Cardiac septum (tissue), 1 donor: Measurements from ENCODE around the gene DDR2. TPM values are rescaled to one million over a fixed set of nuclear protein-coding genes. Genes with fewer than 3 reads are reported as not detected.
"Not testable (repeated sequence)": the region's sequence is repeated elsewhere in the genome, so short reads cannot be mapped to it uniquely, and the experiment has no call there.

Experiments
- DNase-seq: peaks from one replicate; pipeline ENCODE4 v3.0.0-alpha.2; 2020; ENCODE audit warnings: low spot score
- intact Hi-C: fragments of 100-400 bp; cut with DNase I; formaldehyde crosslinking; loops from one replicate; pipeline ENCODE4 v1.14.0; 2022
- total RNA-seq: library from RNA; stranded (reverse); fragmentation: NEBNext Ultra II Directional; extraction: Animal tissue kit (Norgen Biotek cat#: 25700); gene quantifications from one replicate; pipeline ENCODE4 v1.2.1, GENCODE V29; 2021
- donor health status: DM: no; HTN: no; CAD: no.

The DDR2 gene
- total RNA-seq, 1 donor from 2014 or later: 20.0 TPM

DNA sequence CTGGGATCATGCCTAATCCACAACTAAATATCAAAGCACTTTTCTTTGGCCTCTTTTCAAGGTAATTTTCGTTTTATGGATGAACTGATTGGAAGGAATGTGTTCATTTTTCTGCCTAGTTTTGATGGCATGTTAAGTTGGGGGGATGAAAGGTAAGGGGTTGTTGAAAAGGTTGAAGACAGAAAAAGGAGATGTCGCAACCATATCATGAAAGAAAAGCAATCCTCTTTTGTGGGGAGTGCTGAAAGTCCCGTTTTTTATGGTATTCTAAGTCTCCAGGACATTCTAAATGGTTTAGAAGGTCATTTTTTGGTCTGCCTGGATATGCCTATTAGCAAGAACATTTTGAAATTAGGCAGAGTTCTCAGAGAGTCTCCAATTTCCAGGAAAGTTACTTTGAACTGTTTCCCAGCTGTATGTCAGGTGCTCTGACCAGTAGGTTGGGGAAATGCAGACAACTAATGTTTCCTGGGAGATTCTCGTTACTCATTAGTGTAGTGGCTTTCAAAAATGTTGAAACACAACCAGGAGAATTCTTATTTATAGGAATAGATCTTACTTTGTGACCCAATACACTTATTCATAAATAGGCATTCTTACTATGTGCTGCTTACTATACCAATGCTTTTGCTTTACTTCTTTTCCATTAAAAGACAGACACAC, 164.5 kb downstream of the DDR2 start:
- DNase-seq, intact Hi-C loops: not testable (repeated sequence)

DNA sequence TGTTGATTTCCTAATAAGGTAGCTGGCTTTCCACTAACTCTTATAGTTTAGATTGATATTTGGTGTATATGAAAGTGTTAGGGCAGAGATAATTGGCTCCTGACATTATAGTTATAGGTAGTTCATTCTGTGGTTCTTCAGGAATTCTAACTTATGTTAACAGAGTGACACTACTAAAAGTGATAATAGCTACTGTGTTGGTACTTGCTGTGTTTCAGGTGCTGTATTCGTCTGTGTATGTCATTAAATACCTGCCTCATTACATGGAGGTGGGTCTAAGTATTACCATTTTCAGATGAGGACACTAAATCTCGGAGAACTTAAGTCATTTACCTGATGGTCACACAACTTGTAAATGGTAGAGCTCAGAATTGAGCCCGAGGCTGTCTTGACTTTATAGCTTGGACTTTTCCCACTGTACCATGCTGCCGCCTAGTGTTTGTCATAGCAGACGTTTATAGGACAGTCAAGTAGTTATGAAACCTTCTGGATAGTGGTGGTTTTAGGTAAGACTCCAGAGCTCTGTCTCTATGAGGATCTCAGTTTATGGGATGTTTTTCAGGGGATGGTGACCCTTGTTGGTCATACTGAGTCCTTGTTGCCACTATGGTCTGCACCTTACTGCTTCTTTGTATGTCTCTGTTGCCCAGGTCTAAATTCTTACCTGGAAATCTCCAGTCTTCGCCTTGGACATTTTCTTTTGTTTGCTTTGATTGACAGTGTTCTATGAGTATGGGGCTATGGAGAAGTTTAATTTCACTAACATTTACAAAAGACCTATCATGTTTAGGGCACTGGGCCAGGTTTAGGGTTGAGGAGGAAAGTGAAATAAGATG, 167.9 kb downstream of the DDR2 start:
- intact Hi-C loops: loop anchor here (2.0 kb wide), 1 partner anchor 187 kb away; no protein-coding TSS in a partner anchor
- DNase-seq: not testable (repeated sequence)

DNA sequence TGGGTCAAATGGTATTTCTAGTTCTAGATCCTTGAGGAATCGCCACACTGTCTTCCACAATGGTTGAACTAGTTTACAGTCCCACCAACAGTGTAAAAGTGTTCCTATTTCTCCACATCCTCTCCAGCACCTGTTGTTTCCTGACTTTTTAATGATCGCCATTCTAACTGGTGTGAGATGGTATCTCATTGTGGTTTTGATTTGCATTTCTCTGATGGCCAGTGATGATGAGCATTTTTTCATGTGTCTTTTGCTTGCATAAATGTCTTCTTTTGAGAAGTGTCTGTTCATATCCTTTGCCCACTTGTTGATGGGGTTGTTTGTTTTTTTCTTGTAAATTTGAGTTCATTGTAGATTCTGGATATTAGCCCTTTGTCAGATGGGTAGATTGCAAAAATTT, 175.2 kb downstream of the DDR2 start:
- intact Hi-C loops, DNase-seq: not testable (repeated sequence)

DNA sequence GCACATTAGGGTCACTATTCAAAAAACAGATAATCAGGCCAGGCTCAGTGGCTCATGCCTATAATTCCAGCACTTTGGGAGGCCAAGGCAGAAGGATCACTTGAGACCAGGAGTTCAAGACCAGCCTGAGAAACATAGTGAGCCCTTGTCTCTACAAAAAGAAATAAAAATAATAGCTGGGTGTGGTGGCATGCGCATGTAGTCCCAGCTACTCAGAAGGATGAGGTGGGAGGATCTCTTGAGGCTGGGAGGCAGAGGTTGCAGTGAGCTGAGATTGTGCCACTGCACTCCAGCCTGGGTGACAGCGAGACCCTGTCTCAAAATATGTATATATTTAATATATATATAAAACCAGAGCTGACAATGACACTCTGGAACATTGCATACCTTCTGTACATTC, 180.1 kb downstream of the DDR2 start:
- intact Hi-C loops, DNase-seq: not testable (repeated sequence)

DNA sequence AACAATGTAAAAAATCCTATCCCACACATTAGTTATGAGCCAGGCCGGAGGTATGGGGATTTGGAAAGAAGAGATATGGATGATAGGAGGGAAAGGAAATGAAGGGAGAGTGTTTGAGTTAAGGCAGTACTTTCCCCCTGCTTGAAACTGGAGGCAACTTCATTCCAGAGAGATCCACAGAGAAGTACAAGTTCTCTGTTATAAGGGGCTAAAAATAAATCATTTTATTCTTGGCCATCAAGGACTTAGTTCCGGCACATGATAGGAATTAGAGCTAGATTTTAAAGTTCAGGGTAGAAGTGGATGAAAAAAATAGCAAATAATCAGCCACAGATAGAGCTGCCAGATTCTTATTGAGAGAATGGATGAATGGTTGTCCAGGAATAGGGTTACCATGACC, 185.9 kb downstream of the DDR2 start:
- DNase-seq, intact Hi-C loops: not testable (repeated sequence)

DNA sequence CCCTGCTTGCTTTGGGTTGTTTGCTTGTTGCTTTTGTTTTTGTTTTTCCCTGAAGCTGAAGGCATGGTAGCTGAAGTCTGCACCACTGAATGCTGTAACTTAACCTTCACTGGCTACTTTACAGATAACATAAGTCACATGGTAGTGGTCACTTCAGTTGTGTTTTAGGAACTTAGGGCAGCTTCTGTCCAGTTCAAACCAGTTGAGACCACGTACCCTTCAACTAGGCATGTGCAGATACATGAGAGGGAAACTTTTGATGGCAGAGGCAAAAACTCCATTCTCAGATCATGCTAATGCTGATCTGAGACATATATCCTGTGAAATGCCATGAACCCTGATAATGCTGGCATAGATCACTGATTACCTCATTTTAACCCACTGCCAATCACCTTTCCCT, 186.4 kb downstream of the DDR2 start:
- DNase-seq, intact Hi-C loops: not testable (repeated sequence)

DNA sequence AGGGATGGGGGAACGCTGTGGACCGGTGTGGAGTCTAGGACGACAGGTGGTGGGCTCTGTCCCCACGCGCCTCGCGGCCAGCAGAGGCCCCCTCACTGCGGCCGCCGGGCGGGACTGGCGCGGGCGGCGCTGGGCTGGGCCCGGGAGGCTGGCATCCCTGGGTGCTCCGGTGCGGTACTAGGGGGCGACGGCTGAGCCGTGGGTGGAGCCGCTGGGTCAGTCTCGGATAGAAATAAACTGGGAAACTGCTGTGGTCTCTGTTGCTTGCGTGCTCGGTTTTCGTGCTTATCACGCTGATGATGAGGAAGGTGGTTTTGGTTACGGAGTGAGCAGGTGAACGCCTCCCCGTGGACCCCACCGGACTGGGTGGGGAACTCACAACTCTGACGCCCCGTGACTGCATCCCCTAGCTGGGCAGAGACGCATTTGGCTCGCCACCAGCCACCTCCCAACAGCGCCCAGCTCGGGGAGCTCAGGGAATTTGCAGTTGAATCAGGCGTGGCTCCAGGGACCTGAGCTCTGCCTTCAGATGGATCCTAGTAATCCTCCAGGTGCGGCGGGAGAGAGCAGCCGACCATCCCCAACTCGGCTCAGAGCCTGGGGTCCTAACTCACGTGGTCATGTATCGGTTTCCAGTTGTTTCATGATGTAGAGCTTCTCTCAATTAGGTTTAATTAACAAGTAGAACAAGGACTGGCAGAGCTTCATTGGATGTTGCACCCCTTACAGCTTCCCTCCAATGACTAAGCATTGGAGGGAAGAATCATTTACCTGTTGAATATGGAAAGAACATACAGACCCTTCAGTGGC, 190.3 kb downstream of the DDR2 start:
- intact Hi-C loops: no loop called here

DNA sequence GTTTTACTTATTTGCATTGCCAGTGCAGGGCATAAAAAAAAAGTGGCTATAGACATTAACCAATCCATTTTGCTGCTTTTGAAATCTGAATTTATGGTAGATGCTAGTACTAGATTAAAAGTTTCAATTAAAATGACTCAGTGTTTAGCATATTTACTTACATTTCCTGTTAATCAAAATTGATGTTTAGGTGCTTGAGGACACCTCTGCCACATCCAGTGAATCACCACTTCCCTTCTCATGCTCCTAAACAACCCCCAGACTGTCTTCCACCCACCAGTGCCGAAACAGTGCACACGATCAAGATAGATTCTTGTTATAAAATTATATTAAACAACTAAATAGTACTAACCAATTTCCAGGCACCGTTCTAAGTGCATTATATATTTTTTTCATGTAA, 191.0 kb downstream of the DDR2 start:
- no peak for DNase-seq
- intact Hi-C loops: no loop called here

More for the DNA sequence above, 190.3 kb downstream of the DDR2 start:
- DNase-seq: no peak

DNA sequence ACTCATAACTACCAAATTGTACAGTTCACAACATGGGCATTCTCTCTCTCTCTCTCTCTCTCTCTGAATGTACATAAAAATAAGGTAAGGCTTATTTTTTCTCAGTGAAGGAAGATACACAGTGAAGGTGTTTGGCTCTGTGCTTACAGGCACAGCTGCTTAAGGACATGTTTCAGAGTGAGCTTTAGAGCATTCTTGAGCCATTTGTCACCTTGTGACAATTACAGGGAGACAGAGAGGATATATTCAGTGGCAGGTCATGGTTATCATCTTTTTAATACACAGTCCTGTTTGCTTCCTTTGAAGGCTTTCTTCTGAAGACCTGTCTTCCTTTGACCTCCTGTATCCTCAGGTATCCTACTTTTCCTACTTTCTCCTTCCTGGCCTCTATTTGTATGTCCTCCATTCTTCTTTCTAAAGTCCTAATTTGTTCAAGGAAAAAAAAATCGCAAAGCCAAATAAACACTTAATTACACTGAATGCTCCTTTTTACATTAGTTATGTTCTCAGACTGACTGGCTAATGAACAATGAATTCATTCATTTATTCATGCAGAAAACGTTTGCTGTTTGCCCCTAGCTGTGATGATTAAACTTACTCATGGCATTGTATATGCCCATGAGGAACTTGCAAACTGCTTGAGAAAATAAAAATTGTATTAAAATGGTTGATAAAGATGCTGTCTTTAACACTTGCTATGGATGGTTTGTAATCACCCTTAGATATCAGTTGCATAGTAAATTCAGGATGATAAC, 191.7 kb downstream of the DDR2 start:
- DNase-seq: no peak
- intact Hi-C loops: no loop called here

DNA sequence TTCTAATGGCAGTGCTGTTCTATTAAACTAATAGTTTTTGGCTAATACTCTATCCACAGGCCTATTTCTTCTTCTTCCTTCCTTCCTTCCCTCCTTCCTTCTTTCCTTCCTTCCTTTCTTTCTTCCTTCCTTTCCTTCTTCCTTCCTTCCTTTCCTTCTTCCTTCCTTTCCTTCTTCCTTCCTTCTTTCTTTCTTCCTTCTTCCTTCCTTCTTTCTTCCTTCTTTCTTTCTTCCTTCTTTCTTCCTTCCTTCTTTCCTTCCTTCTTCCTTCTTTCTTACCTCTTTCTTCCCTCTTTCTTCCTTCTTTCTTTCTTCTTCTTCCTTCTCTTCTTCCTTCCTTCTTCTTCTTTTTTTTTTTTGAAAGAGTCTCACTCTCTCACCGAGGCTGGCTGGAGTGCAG, 197.0 kb downstream of the DDR2 start:
- DNase-seq: no peak
- intact Hi-C loops: no loop called here

DNA sequence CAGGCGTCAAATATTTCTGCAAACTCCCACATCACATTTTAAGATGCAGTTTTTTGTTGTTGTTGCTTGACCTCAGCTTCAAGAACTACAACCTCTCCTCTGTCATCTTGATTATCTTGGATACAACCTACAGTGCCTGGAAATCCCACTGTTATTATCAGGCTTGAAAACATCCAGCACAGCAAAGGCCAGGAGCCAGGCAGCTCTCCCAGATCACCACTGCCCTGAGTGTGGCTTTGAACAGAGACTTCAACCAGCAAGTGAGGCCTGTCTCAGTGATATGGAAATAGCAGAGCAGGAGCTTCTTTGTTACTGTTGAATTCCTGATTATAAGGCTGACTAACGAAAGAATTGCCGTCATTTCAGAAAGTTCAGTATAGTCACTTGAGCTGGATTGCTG, 200.2 kb downstream of the DDR2 start:
- no peak for DNase-seq
- intact Hi-C loops: no loop called here

DNA sequence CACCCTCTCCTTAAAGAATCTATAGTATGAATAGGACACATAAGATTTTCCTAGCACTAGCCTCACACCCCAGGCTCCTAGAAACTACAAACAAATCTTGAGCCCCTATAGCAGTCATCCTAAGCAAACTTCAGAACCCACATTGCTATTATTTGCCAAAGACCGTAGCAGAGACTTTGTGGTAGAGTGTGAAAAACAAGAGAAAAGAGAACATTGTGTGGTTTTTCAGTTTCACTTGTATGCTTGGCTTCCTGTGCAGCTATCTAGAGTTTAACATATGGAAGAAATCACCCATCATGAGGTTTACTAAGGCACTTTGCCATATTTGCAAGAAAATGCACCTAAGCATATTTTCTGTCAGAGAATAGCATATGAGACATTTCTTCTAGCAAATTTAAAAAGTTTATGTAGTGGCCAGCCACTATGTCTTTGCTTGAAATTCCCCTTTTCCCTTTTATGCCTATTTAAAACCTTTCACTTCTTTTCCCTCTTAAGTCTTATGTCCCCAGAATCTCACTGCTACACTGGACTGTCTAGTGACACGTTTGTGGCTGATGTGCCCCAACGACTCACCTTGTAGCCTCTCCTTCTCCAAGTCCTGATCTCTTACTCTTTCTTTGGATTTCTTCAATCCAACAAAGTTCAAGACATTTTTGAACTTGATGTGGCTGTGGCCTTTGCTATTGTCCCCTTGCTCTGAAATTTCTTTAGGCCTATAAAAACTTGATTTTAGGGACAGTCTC, 203.1 kb downstream of the DDR2 start:
- DNase-seq: no peak
- intact Hi-C loops: no loop called here

Other genes with a start within 250 kb of the DDR2 start
- gene SH2D1B, start 220.3 kb upstream of the DDR2 start, total RNA-seq: not detected
- gene UHMK1, start 134.6 kb upstream of the DDR2 start, total RNA-seq: 24.7 TPM
- 24.4 TPM for gene UAP1, start 70.7 kb upstream of the DDR2 start, total RNA-seq
- 4.6 TPM for gene HSD17B7, start 158.2 kb downstream of the DDR2 start, total RNA-seq
- gene CCDC190, start 228.7 kb downstream of the DDR2 start, total RNA-seq: 0.59 TPM